Inferior parietal cortex (tissue), 1 donor: ENCODE results near the gene SLC44A3.
"Not testable (repeated sequence)": the region's sequence is repeated elsewhere in the genome, so short reads cannot be mapped to it uniquely, and the experiment has no call there.

Experiments
- DNase-seq: peaks from one replicate; pipeline ENCODE4 v3.0.0-alpha.2; 2016; ENCODE audit errors: extremely low spot score

SLC44A3 gene

GRCh38 chr1:94934551-94934950 lies 114.4 kb downstream of the SLC44A3 start:
- DNase-seq = no peak

GRCh38 chr1:94935034-94935433 lies 114.9 kb downstream of the SLC44A3 start:
- no peak for DNase-seq

- DNase-seq = no peak
These were observed 115.3 kb downstream of the SLC44A3 start for GRCh38 chr1:94935476-94935875.

GRCh38 chr1:94936861-94937620 lies 116.9 kb downstream of the SLC44A3 start:
- no peak for DNase-seq

- no peak for DNase-seq
These were observed 117.7 kb downstream of the SLC44A3 start for GRCh38 chr1:94937820-94938219.

- no peak for DNase-seq
These were observed 120.6 kb downstream of the SLC44A3 start for GRCh38 chr1:94940738-94941137.

- not testable (repeated sequence) for DNase-seq
These were observed 121.3 kb downstream of the SLC44A3 start for GRCh38 chr1:94941480-94941879.

- DNase-seq = no peak
These were observed 122.3 kb downstream of the SLC44A3 start for GRCh38 chr1:94942171-94943128.
